Measurements from ENCODE around the gene ACTN4.

ACTN4 gene

DNA sequence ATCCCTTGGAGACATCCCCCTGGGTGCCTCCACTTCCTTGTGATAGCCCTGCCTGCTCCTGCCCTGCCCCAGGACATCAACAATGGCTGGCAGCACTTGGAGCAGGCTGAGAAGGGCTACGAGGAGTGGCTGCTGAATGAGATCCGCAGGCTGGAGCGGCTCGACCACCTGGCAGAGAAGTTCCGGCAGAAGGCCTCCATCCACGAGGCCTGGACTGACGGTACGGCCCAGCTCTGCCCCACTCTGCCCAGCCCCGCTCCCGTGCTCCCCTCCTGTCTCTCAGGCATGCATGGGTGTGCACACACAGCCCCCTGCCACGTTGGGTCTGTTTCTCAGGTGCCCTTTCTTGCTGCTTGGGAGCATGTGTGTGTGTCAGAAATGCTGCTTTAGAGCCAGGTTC is 70.4 kb downstream of the ACTN4 start:
- DNase-seq (ENCODE audit: low read depth in 2 of 2) = no peak
- TF ChIP-seq, protein P1, sequence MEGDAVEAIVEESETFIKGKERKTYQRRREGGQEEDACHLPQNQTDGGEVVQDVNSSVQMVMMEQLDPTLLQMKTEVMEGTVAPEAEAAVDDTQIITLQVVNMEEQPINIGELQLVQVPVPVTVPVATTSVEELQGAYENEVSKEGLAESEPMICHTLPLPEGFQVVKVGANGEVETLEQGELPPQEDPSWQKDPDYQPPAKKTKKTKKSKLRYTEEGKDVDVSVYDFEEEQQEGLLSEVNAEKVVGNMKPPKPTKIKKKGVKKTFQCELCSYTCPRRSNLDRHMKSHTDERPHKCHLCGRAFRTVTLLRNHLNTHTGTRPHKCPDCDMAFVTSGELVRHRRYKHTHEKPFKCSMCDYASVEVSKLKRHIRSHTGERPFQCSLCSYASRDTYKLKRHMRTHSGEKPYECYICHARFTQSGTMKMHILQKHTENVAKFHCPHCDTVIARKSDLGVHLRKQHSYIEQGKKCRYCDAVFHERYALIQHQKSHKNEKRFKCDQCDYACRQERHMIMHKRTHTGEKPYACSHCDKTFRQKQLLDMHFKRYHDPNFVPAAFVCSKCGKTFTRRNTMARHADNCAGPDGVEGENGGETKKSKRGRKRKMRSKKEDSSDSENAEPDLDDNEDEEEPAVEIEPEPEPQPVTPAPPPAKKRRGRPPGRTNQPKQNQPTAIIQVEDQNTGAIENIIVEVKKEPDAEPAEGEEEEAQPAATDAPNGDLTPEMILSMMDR (IDR thresholded peaks at IDR 0.05; ENCODE audit: low read depth, low read length) = no peak
- H3K4me3 ChIP-seq (replicated peaks in 1 of 2; ENCODE audit: low read depth in 2 of 2, low read length in 2 of 2) = no peak overlapping the region

DNA sequence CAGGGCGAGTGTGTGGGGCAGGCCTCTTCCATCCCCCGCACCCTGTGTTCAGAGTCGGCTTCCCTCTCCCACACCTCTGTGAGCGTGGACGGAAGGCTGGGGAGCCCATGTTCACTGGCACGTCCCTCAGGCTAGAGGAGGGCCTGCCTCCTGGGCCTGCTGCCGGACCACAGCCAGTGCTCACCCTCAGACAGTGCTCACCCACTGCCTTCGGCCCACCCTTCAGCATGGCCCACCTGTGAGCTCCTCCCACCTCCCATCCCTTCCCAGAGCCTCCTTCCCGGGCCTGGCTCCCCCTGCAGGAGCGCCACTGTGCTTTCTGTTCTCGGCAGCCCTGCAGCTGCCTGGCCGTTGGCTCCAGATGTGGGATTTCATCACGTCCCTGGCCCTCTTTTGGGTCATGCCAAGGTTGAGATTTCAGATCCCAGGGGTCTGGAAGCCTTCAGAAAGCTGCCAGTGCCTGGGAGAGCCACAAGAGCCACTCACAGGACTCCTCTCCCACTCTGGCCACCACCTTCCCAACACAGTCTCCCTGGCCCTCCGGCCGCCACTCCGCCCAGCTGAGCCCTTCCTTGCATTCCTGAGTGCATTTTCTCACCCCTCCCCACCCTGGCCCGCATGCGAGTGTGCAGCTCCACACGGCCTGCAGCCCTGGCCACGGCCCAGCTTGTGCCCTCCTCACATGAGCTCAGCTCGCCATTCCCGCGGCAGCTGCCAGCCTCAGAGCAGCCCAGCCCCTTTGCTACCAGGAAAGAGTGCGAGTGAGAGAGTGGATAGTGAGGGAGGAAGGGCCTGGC is 71.5 kb downstream of the ACTN4 start:
- TF ChIP-seq, protein P1 (IDR thresholded peaks at IDR 0.05; ENCODE audit: low read depth, low read length) = peak; percentile 42
- no peak overlapping the region for H3K4me3 ChIP-seq (replicated peaks in 1 of 2; ENCODE audit: low read depth in 2 of 2, low read length in 2 of 2)
- peak; percentile 38 to 80 for DNase-seq (ENCODE audit: low read depth in 2 of 2)

GRCh38 chr19:38719761-38720558 is 72.5 kb downstream of the ACTN4 start:
- H3K4me3 ChIP-seq (replicated peaks in 1 of 2; ENCODE audit: low read depth in 2 of 2, low read length in 2 of 2) = no peak overlapping the region
- peak in 1 of 2 donors; percentile 37 for DNase-seq (ENCODE audit: low read depth in 2 of 2)
- TF ChIP-seq, protein P1 (IDR thresholded peaks at IDR 0.05; ENCODE audit: low read depth, low read length) = no peak

- TF ChIP-seq, protein P1 (IDR thresholded peaks at IDR 0.05; ENCODE audit: low read depth, low read length) = no peak
- DNase-seq (ENCODE audit: low read depth in 2 of 2) = no peak
Observed at GRCh38 chr19:38720559-38721236, 73.2 kb downstream of the ACTN4 start.

GRCh38 chr19:38721496-38721895 is 74.0 kb downstream of the ACTN4 start:
- TF ChIP-seq, protein P1 (IDR thresholded peaks at IDR 0.05; ENCODE audit: low read depth, low read length) = no peak
- no peak for DNase-seq (ENCODE audit: low read depth in 2 of 2)
- H3K4me3 ChIP-seq (replicated peaks in 1 of 2; ENCODE audit: low read depth in 2 of 2, low read length in 2 of 2) = no peak overlapping the region

More at GRCh38 chr19:38720559-38721236, 73.2 kb downstream of the ACTN4 start:
- no peak overlapping the region for H3K4me3 ChIP-seq (replicated peaks in 1 of 2; ENCODE audit: low read depth in 2 of 2, low read length in 2 of 2)

- H3K4me3 ChIP-seq (replicated peaks in 1 of 2; ENCODE audit: low read depth in 2 of 2, low read length in 2 of 2) = no peak overlapping the region
- TF ChIP-seq, protein P1 (IDR thresholded peaks at IDR 0.05; ENCODE audit: low read depth, low read length) = no peak
- DNase-seq (ENCODE audit: low read depth in 2 of 2) = peak in 1 of 2 donors; percentile 60
Observed at GRCh38 chr19:38721979-38722773, 74.7 kb downstream of the ACTN4 start.

Data from cardiac fibroblast (primary cell).